HEK293 (cell line): ENCODE results near the gene BCL2A1.

ENCODE experiments used
- CTCF ChIA-PET: fragments of 350-600 bp; formaldehyde crosslinking; extraction: SDS; loops from one replicate; lab custom pipeline; 2021; ENCODE audit warnings: antibody characterized with exemption; lab: Yijun Ruan, JAX
- POLR2A ChIA-PET: fragments of 300-600 bp; formaldehyde crosslinking; extraction: SDS; loops from one replicate; lab custom pipeline; 2020; ENCODE audit warnings: antibody characterized with exemption, inconsistent platforms; lab: Yijun Ruan, JAX
- H3K27ac ChIP-seq: fragments of 200-500 bp; sonication (Bioruptor generic); 2 replicates; pipeline ENCODE4 v1.5.1; 2014; ENCODE audit warnings: low read depth, low read length, control low read depth, inconsistent platforms; ENCODE audit errors: extremely low read depth
- H3K36me3 ChIP-seq, 2 experiments: fragments of 200-500 bp in 1 of 2; sonication (Bioruptor generic) in 1 of 2; 1 replicate in 1 of 2; 2 replicates in 1 of 2; pipeline ENCODE4 v1.5.1; 2014 to 2017; ENCODE audit warnings: inconsistent platforms in 2 of 2, low read length in 2 of 2; ENCODE audit not compliant: control insufficient read depth in 2 of 2, insufficient read depth in 1 of 2
- H3K4me1 ChIP-seq: fragments of 200-500 bp; sonication (Bioruptor generic); 2 replicates; pipeline ENCODE4 v1.5.1; 2014; ENCODE audit warnings: mild to moderate bottlenecking, low read length, inconsistent platforms; ENCODE audit not compliant: control insufficient read depth, insufficient read depth
- H3K4me3 ChIP-seq: 2 replicates; pipeline ENCODE4 v1.5.1; 2011; ENCODE audit warnings: low read depth, mild to moderate bottlenecking, control low read depth, low read length, moderate library complexity
- H3K9me3 ChIP-seq: fragments of 200-500 bp; sonication (Bioruptor generic); 2 replicates; pipeline ENCODE4 v1.5.1; 2014; ENCODE audit warnings: low read depth, low read length, inconsistent platforms; ENCODE audit not compliant: control insufficient read depth, insufficient read depth
- BCL6B ChIP-seq: fragments of 450-650 bp; formaldehyde crosslinking; IDR thresholded peaks from 2 replicates; pipeline ENCODE4 v1.5.1; 2017; ENCODE audit warnings: missing biosample characterization, missing genetic modification characterization
- KLF9 ChIP-seq: fragments of 450-650 bp; formaldehyde crosslinking; IDR thresholded peaks from 2 replicates; pipeline ENCODE4 v1.5.1; 2016; ENCODE audit warnings: missing biosample characterization, missing genetic modification characterization, low read depth
- MEIS1 ChIP-seq: sonication (generic); formaldehyde crosslinking; IDR thresholded peaks from 2 replicates; pipeline ENCODE4 v1.8.1; 2022; ENCODE audit warnings: missing genetic modification reagents, mild to moderate bottlenecking, borderline replicate concordance
- OSR2 ChIP-seq: fragments of 450-650 bp; formaldehyde crosslinking; IDR thresholded peaks from 2 replicates; pipeline ENCODE4 v1.5.1; 2016; ENCODE audit warnings: missing biosample characterization, missing genetic modification characterization
- SCRT1 ChIP-seq: fragments of 450-650 bp; formaldehyde crosslinking; IDR thresholded peaks from 2 replicates; pipeline ENCODE4 v1.5.1; 2016; ENCODE audit warnings: missing biosample characterization, missing genetic modification characterization, borderline replicate concordance
- ZBTB1 ChIP-seq: fragments of 450-650 bp; formaldehyde crosslinking; IDR thresholded peaks from 2 replicates; pipeline ENCODE4 v1.5.1; 2016; ENCODE audit warnings: missing biosample characterization, missing genetic modification characterization
- ZIC2 ChIP-seq: fragments of 450-650 bp; formaldehyde crosslinking; IDR thresholded peaks from 2 replicates; pipeline ENCODE4 v1.5.1; 2016; ENCODE audit warnings: missing biosample characterization, missing genetic modification characterization
- ZNF10 ChIP-seq: fragments of 450-650 bp; formaldehyde crosslinking; IDR thresholded peaks from 2 replicates; pipeline ENCODE4 v1.5.1; 2017; ENCODE audit warnings: missing biosample characterization, missing genetic modification characterization
- ZNF18 ChIP-seq: fragments of 450-650 bp; formaldehyde crosslinking; IDR thresholded peaks from 2 replicates; pipeline ENCODE4 v1.5.1; 2016; ENCODE audit warnings: missing biosample characterization, missing genetic modification characterization
- ZNF24 ChIP-seq: fragments of 450-650 bp; formaldehyde crosslinking; IDR thresholded peaks from 2 replicates; pipeline ENCODE4 v1.5.1; 2016; ENCODE audit warnings: missing biosample characterization, missing genetic modification characterization
- ZNF324 ChIP-seq: fragments of 450-650 bp; formaldehyde crosslinking; IDR thresholded peaks from 2 replicates; pipeline ENCODE4 v1.5.1; 2016; ENCODE audit warnings: missing biosample characterization, missing genetic modification characterization
- ZNF362 ChIP-seq: fragments of 450-650 bp; formaldehyde crosslinking; IDR thresholded peaks from 2 replicates; pipeline ENCODE4 v1.5.1; 2016; ENCODE audit warnings: missing biosample characterization, missing genetic modification characterization
- ZNF600 ChIP-seq: fragments of 450-650 bp; formaldehyde crosslinking; IDR thresholded peaks from 2 replicates; pipeline ENCODE4 v1.5.1; 2016; ENCODE audit warnings: missing biosample characterization, missing genetic modification characterization
- ZNF639 ChIP-seq: fragments of 450-650 bp; formaldehyde crosslinking; IDR thresholded peaks from 2 replicates; pipeline ENCODE4 v1.5.1; 2016; ENCODE audit warnings: missing biosample characterization, missing genetic modification characterization
- ZNF704 ChIP-seq: fragments of 450-650 bp; formaldehyde crosslinking; IDR thresholded peaks from 2 replicates; pipeline ENCODE4 v1.5.1; 2016; ENCODE audit warnings: missing biosample characterization, missing genetic modification characterization

BCL2A1 gene

GRCh38 chr15:80003171-80003570 lies 32.2 kb upstream of the BCL2A1 start (continued):
- TF ChIP-seq BCL6B (tag by site-specific recombination), result no peak

- CTCF ChIA-PET, result interaction anchor here (1.2 to 1.9 kb wide), 2 partner anchors 9 to 148 kb away, joined by 3 to 7 read pairs; no protein-coding TSS in a partner anchor
- TF ChIP-seq ZNF362 (tag by site-specific recombination) (0 out of 2 replicates have a peak, but pooled peaks have one; percentile 11), ZNF10 (no peak)
- POLR2A ChIA-PET, result no interaction called here
- Histone ChIP-seq H3K36me3 (no peaks in the 10 kb centered on the region), H3K27ac (no peak overlapping the region), H3K4me1 (no peaks in the 10 kb centered on the region), H3K4me3 (no peak overlapping the region), H3K9me3 (no peaks in the 10 kb centered on the region; the same call in 1 of the 2 replicates)
Observed at GRCh38 chr15:80002267-80002666, 31.3 kb upstream of the BCL2A1 start.

- Histone ChIP-seq H3K4me1 (no peaks in the 10 kb centered on the region), H3K36me3 (no peaks in the 10 kb centered on the region), H3K27ac (no peak overlapping the region), H3K4me3 (no peak overlapping the region), H3K9me3 (no peaks in the 10 kb centered on the region)
- TF ChIP-seq ZNF18 (tag by site-specific recombination), result no peak
- no peak for TF ChIP-seq ZNF324 (tag by site-specific recombination)
- no peak for TF ChIP-seq ZIC2 (tag by site-specific recombination)
- no peak for TF ChIP-seq SCRT1
- TF ChIP-seq KLF9 (tag by site-specific recombination), result no peak
- CTCF ChIA-PET, result interaction anchor here (0.6 to 3.5 kb wide), 9 partner anchors 8 to 655 kb away, joined by 3 to 18 read pairs (median 4); no protein-coding TSS in a partner anchor
- POLR2A ChIA-PET, result no interaction called here
Observed at GRCh38 chr15:79994615-79995014, 23.6 kb upstream of the BCL2A1 start.

- H3K27ac ChIP-seq, result no peak overlapping the region
- H3K4me3 ChIP-seq, result no peak overlapping the region
- no peaks in the 10 kb centered on the region for H3K4me1 ChIP-seq
- TF ChIP-seq ZNF24 (tag by site-specific recombination) (no peak), KLF9 (tag by site-specific recombination) (no peak), MEIS1 (CRISPR knock-in tag) (no peak), ZNF704 (no peak), ZBTB1 (tag by site-specific recombination) (no peak), ZNF600 (tag by site-specific recombination) (no peak), ZNF639 (tag by site-specific recombination) (no peak), OSR2 (tag by site-specific recombination) (no peak)
- ChIA-PET POLR2A (interaction anchor here (0.7 to 1.9 kb wide), 2 partner anchors 67 to 212 kb away, joined by 3 to 5 read pairs; partner anchors contain the start of gene ZFAND6), CTCF (interaction anchor here (0.6 to 3.5 kb wide), 10 partner anchors 40 to 652 kb away, joined by 3 to 18 read pairs (median 4); partner anchors contain the start of gene ZFAND6)
- no peaks in the 10 kb centered on the region for H3K9me3 ChIP-seq
- no peaks in the 10 kb centered on the region for H3K36me3 ChIP-seq
Observed at GRCh38 chr15:79991826-79992225, 20.8 kb upstream of the BCL2A1 start.
